Measurements from ENCODE around the gene RIPOR3. TPM values are rescaled to one million over a fixed set of nuclear protein-coding genes. Genes with fewer than 3 reads are reported as not detected.

RIPOR3 gene
- polyA plus RNA-seq, 2 of the 4 experiments (the other 2 are of a cell fraction) = 0.03 to 0.06 TPM

DNA sequence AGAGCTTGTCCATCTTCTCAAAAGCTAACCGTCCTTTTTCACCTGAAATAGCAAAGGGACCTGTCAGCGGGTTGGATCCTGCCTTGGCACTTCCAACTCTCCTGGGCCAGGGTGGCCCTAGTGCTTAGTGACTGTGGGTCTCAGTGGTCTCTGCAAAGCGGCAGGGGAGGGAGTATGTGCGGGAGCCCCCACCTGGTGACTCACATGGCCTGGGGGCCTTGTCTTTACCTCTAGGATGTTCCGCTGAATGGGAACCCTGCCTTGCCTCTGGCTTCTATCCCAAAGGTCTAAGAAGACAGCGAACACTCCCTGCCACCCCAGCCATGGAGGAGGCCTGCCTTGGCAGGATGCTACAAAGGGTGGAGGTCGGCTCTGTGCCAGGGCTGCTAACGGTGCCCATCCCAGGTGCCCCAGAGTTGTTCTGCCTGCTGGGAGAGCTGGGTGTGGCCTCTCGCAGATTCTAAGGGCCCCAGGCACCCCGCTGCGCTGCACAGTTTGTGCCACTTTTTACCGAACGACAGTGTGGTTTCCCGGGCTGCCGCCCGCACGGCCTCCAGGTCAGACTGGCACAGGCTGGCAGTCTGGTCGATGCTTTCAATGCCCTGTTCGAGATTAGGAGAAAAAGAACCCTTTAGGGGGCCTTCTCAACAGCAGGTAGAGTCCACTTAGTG lies 103.9 kb downstream of the RIPOR3 start:
- Histone ChIP-seq H3K27ac (0 out of 6 replicates have a peak overlapping the region, but pooled peaks of 1 of the 2 experiments have one; percentile 4), H3K4me2 (no peak overlapping the region), H3K4me1 (no peaks in the 10 kb centered on the region), H3K9me3 (no peaks in the 10 kb centered on the region), H3K4me3 (no peak overlapping the region)
- DNase-seq (ENCODE audit: low read depth in 1 of 2, low spot score in 1 of 2) = no peak
- WGBS (ENCODE audit: missing lambda C conversion rate) = 92% methylated on average over 16 of the region's 19 CpGs
- CTCF ChIA-PET = interaction anchor here (0.6 to 7.1 kb wide), 25 partner anchors 8 to 467 kb away, joined by 3 to 85 read pairs (median 4); no protein-coding TSS in a partner anchor
- POLR2A ChIA-PET = interaction anchor here (1.0 kb wide), 1 partner anchor 10 kb away, joined by 3 read pairs; no protein-coding TSS in a partner anchor
- ATAC-seq = no peak; a peak in 1 of 6 replicates
- TF ChIP-seq TP53 (CRISPR knock-in tag; IDR thresholded peaks at IDR 0.05) = no peak
- TF ChIP-seq GATA3 (IDR thresholded peaks at IDR 0.05; ENCODE audit: borderline replicate concordance) = no peak
- TF ChIP-seq KDM5A (IDR thresholded peaks at IDR 0.05) = no peak
- no peak for TF ChIP-seq SREBF2 (IDR thresholded peaks at IDR 0.05)
- TF ChIP-seq MAZ (IDR thresholded peaks at IDR 0.05; ENCODE audit: borderline replicate concordance, low read depth, low read length) = no peak
- no peak for TF ChIP-seq TFCP2L1 (CRISPR knock-in tag; IDR thresholded peaks at IDR 0.05)
- TF ChIP-seq POLR2A (IDR thresholded peaks at IDR 0.05; ENCODE audit: low read length) = no peak
- TF ChIP-seq NR3C1 (IDR thresholded peaks at IDR 0.05) = no peak
- no peak for TF ChIP-seq ZNF302 (CRISPR knock-in tag; IDR thresholded peaks at IDR 0.05)
- TF ChIP-seq MAFK (IDR thresholded peaks at IDR 0.05; ENCODE audit: partially characterized antibody) = no peak
- no peak for TF ChIP-seq ESRRA (IDR thresholded peaks at IDR 0.05; ENCODE audit: borderline replicate concordance, low read length)
- no peak for FAIRE-seq

DNA sequence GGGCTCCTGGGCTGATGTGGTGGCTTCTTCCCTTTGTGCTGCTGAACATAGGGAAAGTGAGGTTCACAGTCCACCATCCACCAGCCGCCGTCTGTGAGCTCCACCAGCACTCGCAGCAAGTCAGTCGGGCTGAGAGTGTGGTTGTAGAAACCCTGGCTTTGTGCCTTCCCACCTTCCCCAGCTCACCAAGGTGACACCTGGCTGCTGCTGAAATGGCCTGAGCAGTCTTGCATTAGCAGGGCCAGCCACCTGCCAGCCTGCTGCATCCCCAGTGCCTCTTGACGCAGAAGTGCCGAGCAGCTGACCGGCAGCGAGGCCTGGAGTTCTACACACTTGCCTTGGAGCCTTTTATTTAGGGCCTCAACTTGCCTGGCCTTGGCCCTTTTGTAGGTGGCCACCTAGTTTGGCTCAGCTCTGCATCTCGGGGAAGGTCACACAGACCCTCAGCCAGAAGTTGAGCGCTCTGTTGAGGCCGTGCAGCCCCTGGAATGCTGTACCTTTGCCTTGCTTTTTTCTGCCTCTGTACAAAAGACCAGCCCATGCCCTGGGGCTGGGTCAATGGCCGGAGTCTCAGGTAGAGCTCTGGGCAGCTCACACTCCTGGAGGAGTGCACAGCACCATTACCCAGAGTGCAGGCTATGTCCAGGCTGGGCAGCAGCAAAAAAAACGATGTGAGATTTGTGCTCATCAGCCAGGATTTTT lies 104.7 kb downstream of the RIPOR3 start:
- no peak for TF ChIP-seq MAFK (IDR thresholded peaks at IDR 0.05; ENCODE audit: partially characterized antibody)
- TF ChIP-seq EP300 (IDR thresholded peaks at IDR 0.05) = no peak
- no peak for TF ChIP-seq TP53 (CRISPR knock-in tag; IDR thresholded peaks at IDR 0.05)
- TF ChIP-seq CHD4 (IDR thresholded peaks at IDR 0.05; ENCODE audit: borderline replicate concordance) = no peak
- no peak for TF ChIP-seq FOSB (CRISPR knock-in tag; IDR thresholded peaks at IDR 0.05)
- TF ChIP-seq, protein P1, sequence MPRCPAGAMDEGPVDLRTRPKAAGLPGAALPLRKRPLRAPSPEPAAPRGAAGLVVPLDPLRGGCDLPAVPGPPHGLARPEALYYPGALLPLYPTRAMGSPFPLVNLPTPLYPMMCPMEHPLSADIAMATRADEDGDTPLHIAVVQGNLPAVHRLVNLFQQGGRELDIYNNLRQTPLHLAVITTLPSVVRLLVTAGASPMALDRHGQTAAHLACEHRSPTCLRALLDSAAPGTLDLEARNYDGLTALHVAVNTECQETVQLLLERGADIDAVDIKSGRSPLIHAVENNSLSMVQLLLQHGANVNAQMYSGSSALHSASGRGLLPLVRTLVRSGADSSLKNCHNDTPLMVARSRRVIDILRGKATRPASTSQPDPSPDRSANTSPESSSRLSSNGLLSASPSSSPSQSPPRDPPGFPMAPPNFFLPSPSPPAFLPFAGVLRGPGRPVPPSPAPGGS (IDR thresholded peaks at IDR 0.05) = no peak
- no peak for TF ChIP-seq RAD21 (conservative IDR thresholded peaks at IDR 0.05 in 1 of 2, IDR thresholded peaks at IDR 0.05 in 1 of 2)
- no peak for TF ChIP-seq RCOR1 (IDR thresholded peaks at IDR 0.05; ENCODE audit: low read depth, low read length)
- TF ChIP-seq, protein P2, sequence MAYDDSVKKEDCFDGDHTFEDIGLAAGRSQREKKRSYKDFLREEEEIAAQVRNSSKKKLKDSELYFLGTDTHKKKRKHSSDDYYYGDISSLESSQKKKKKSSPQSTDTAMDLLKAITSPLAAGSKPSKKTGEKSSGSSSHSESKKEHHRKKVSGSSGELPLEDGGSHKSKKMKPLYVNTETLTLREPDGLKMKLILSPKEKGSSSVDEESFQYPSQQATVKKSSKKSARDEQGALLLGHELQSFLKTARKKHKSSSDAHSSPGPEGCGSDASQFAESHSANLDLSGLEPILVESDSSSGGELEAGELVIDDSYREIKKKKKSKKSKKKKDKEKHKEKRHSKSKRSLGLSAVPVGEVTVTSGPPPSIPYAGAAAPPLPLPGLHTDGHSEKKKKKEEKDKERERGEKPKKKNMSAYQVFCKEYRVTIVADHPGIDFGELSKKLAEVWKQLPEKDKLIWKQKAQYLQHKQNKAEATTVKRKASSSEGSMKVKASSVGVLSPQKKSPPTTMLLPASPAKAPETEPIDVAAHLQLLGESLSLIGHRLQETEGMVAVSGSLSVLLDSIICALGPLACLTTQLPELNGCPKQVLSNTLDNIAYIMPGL (CRISPR knock-in tag; IDR thresholded peaks at IDR 0.05; ENCODE audit: borderline replicate concordance) = no peak
- TF ChIP-seq HDAC2 (IDR thresholded peaks at IDR 0.05) = no peak
- H3K27ac ChIP-seq = no peak overlapping the region
- 94% methylated on average over 11 of the region's 13 CpGs for WGBS (ENCODE audit: missing lambda C conversion rate)
- H3K4me2 ChIP-seq = no peak overlapping the region
- H3K4me1 ChIP-seq = no peaks in the 10 kb centered on the region
- POLR2A ChIA-PET = interaction anchor here (0.5 kb wide), 1 partner anchor 157 kb away, joined by 3 read pairs; no protein-coding TSS in a partner anchor
- CTCF ChIA-PET = interaction anchor here (0.7 to 7.1 kb wide), 17 partner anchors 11 to 466 kb away, joined by 3 to 85 read pairs (median 4); no protein-coding TSS in a partner anchor
- ATAC-seq (0 out of 6 replicates have a peak, but pooled peaks of 1 of the 2 experiments have one; percentile 13), FAIRE-seq (no peak), DNase-seq (ENCODE audit: low read depth in 1 of 2, low spot score in 1 of 2) (no peak)
- no peak overlapping the region for H3K4me3 ChIP-seq
- H3K9me3 ChIP-seq = no peaks in the 10 kb centered on the region

DNA sequence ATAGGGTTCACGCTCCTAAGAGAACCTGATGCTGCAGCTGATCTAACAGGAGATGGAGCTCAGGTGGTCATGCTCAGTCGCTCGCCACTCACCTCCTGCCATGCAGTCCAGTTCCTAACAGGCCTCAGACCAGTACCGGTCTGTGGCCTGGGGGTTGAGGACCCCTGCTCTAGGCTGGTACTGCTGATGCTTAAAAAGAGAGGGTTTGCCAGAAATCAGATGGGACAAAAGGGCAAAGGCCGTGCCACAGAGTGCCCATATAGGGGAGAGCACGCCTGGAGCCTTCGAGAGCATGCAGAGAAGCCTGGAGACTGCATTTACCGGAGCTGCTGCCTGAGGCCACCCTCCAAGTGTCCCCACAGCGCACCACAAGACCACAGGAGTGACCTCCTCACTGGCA lies 105.7 kb downstream of the RIPOR3 start:
- H3K4me3 ChIP-seq = no peak overlapping the region
- ATAC-seq (no peak), DNase-seq (ENCODE audit: low read depth in 1 of 2, low spot score in 1 of 2) (no peak), FAIRE-seq (no peak)
- no peaks in the 10 kb centered on the region for H3K9me3 ChIP-seq
- POLR2A ChIA-PET = no interaction called here
- H3K4me2 ChIP-seq = no peak overlapping the region
- no peaks in the 10 kb centered on the region for H3K4me1 ChIP-seq
- WGBS (ENCODE audit: missing lambda C conversion rate) = 94% methylated on average over 9 of the region's 9 CpGs
- CTCF ChIA-PET = interaction anchor here (0.6 to 7.1 kb wide), 13 partner anchors 12 to 416 kb away, joined by 3 to 85 read pairs (median 5); partner anchors contain the start of gene BCAS4
- H3K27ac ChIP-seq = no peak overlapping the region
- TF ChIP-seq GATA3 (IDR thresholded peaks at IDR 0.05; ENCODE audit: borderline replicate concordance) (no peak), EHMT2 (IDR thresholded peaks at IDR 0.05; ENCODE audit: low read depth) (no peak)
